PC-3 (cell line): Measurements from ENCODE around the gene SIGMAR1. TPM values are rescaled to one million over a fixed set of nuclear protein-coding genes. Genes with fewer than 3 reads are reported as not detected.

Experiments
- ATAC-seq: fragments of 200-7000 bp; cut with Tn5 transposase; 2 replicates; pipeline ENCODE4 v1.9.1; 2020; ENCODE audit warnings: mild to moderate bottlenecking, moderate library complexity
- BruUV-seq: library from RNA; stranded (reverse); fragments of 400-500 nt; replicated peaks from 2 replicates; lab custom pipeline; 2021; lab: Mats Ljungman, UMichigan
- CTCF ChIA-PET: fragments of 300-600 bp; sonication (Branson Sonifier 250); formaldehyde crosslinking; loops from one replicate; lab custom pipeline; 2022; ENCODE audit warnings: antibody characterized with exemption; lab: Charles Lee
- POLR2A ChIA-PET: fragments of 300-600 bp; sonication (Branson Sonifier 250); formaldehyde crosslinking; loops from one replicate; lab custom pipeline; 2022; ENCODE audit warnings: antibody characterized with exemption; ENCODE audit not compliant: unreplicated experiment; lab: Charles Lee
- DNase-seq: peaks from one replicate; pipeline ENCODE4 v3.0.0-alpha.2; 2015
- H2AFZ ChIP-seq: fragments of 300-600 bp; sonication (generic); 2 replicates; pipeline ENCODE4 v1.6.0; 2016; ENCODE audit warnings: antibody characterized with exemption, low read length
- H3F3A ChIP-seq: fragments of 300-600 bp; sonication (generic); one replicate; pipeline ENCODE4 v1.6.0; 2017; ENCODE audit warnings: antibody characterized with exemption, low read length, control low read depth, mild to moderate bottlenecking; ENCODE audit not compliant: unreplicated experiment
- H3K27ac ChIP-seq: fragments of 300-600 bp; sonication (generic); 2 replicates; pipeline ENCODE4 v1.5.1; 2016; ENCODE audit warnings: mild to moderate bottlenecking, low read length
- H3K27me3 ChIP-seq: fragments of 300-600 bp; sonication (generic); 2 replicates; pipeline ENCODE4 v1.6.1; 2016; ENCODE audit warnings: low read length, mixed read lengths
- H3K36me3 ChIP-seq: fragments of 300-600 bp; sonication (generic); 2 replicates; pipeline ENCODE4 v1.6.1; 2016; ENCODE audit warnings: low read depth, mixed run types, low read length, mixed read lengths
- H3K4me1 ChIP-seq: fragments of 300-600 bp; sonication (generic); 2 replicates; pipeline ENCODE4 v1.5.1; 2016; ENCODE audit warnings: low read length; ENCODE audit not compliant: insufficient read depth
- H3K4me2 ChIP-seq: fragments of 300-600 bp; sonication (generic); 2 replicates; pipeline ENCODE4 v1.6.0; 2016; ENCODE audit warnings: low read length
- H3K4me3 ChIP-seq: fragments of 300-600 bp; sonication (generic); 2 replicates; pipeline ENCODE4 v1.5.1; 2016; ENCODE audit warnings: mild to moderate bottlenecking, low read length, mixed read lengths
- H3K79me2 ChIP-seq: fragments of 300-600 bp; sonication (generic); 2 replicates; pipeline ENCODE4 v1.6.1; 2017; ENCODE audit warnings: low read length, mixed read lengths
- H3K9ac ChIP-seq: fragments of 300-600 bp; sonication (generic); 2 replicates; pipeline ENCODE4 v1.6.0; 2016; ENCODE audit warnings: mild to moderate bottlenecking, low read length
- H3K9me2 ChIP-seq: fragments of 300-600 bp; sonication (generic); replicated peaks from 2 replicates; pipeline ENCODE4 v1.6.1; 2016; ENCODE audit warnings: mixed run types, low read length, mixed read lengths
- H3K9me3 ChIP-seq: fragments of 300-600 bp; sonication (generic); 2 replicates; pipeline ENCODE4 v1.6.1; 2016; ENCODE audit warnings: low read length, mixed read lengths
- H4K20me1 ChIP-seq: fragments of 300-600 bp; sonication (generic); 2 replicates; pipeline ENCODE4 v1.6.1; 2016; ENCODE audit warnings: low read length, mixed read lengths
- CTCF ChIP-seq: fragments of 300-600 bp; sonication (generic); conservative IDR thresholded peaks from 2 replicates; pipeline ENCODE4 v1.5.1; 2017; ENCODE audit warnings: antibody characterized with exemption, low read depth, mild to moderate bottlenecking, low read length
- EZH2 ChIP-seq: fragments of 300-600 bp; sonication (generic); IDR thresholded peaks from one replicate; pipeline ENCODE4 v1.6.1; 2017; ENCODE audit warnings: antibody characterized with exemption, mild to moderate bottlenecking, low read length; ENCODE audit not compliant: unreplicated experiment
- EZH2phosphoT487 ChIP-seq: fragments of 300-600 bp; sonication (generic); IDR thresholded peaks from 2 replicates; pipeline ENCODE4 v1.6.1; 2018; ENCODE audit warnings: mild to moderate bottlenecking, antibody characterized with exemption, low read length, borderline replicate concordance
- intact Hi-C: fragments of 100-400 bp; cut with micrococcal nuclease; formaldehyde crosslinking; loops from 2 replicates; pipeline ENCODE4 v1.9.0; 2023
- total RNA-seq: library from RNA; depleted of rRNA; stranded (reverse); fragments of >200 nt; gene quantifications from 2 replicates; pipeline ENCODE4 v1.2.3, GENCODE V29; 2014

SIGMAR1 gene
- total RNA-seq, 1 experiment from 2014 or later = 96.7 TPM

GRCh38 chr9:34646211-34647083 is 8.9 kb upstream of the SIGMAR1 start, which contains the start of gene GALT:
Gene GALT (plus strand): TSS chr9:34646675. CDS start chr9:34646705, 30 bp downstream.
- Histone ChIP-seq H3K27me3 (no peaks in the 10 kb centered on the region), H2AFZ (peak within 1 kb of the TSS; percentile 67), H3K9me3 (no peaks in the 10 kb centered on the region), H3K9ac (peak within 1 kb of the TSS; percentile 77), H4K20me1 (no peaks in the 10 kb centered on the region), H3K4me1 (peaks cover 13% of the 10 kb centered on the region; the same call in 1 of the 2 replicates), H3K27ac (no peak within 1 kb of the TSS), H3F3A (no peaks in the 10 kb centered on the region), H3K36me3 (no peaks in the 10 kb centered on the region), H3K79me2 (peaks cover 10% of the 10 kb centered on the region; the same call in 1 of the 2 replicates), H3K4me2 (peak within 1 kb of the TSS; percentile 92), H3K4me3 (peak within 1 kb of the TSS; percentile 81), H3K9me2 (no peaks in the 10 kb centered on the region)
- TF ChIP-seq CTCF (peak; percentile 51), EZH2phosphoT487 (no peak)
- ChIA-PET CTCF (interaction anchor here (0.6 to 1.6 kb wide), 4 partner anchors 9 to 56 kb away, joined by 3 to 5 read pairs (median 3); partner anchors contain the start of gene SIGMAR1), POLR2A (interaction anchor here (1.3 kb wide), 1 partner anchor 9 kb away, joined by 3 read pairs; the partner anchor contains the start of gene SIGMAR1)
- intact Hi-C loops = no loop called here
- BruUV-seq = TSS peak; percentile 49
- ATAC-seq (peak; percentile 73), DNase-seq (peak; percentile 67)

- TF ChIP-seq CTCF (no peak), EZH2 (no peak)
- ATAC-seq = no peak
Measured at GRCh38 chr9:34644766-34645314, 7.3 kb upstream of the SIGMAR1 start.

More at GRCh38 chr9:34644766-34645314, 7.3 kb upstream of the SIGMAR1 start:
- no peak overlapping the region for H3K4me3 ChIP-seq
- CTCF ChIA-PET = no interaction called here
- DNase-seq = no peak
- H3K27me3 ChIP-seq = no peaks in the 10 kb centered on the region
- H3F3A ChIP-seq = no peaks in the 10 kb centered on the region
- intact Hi-C loops = no loop called here
- H3K36me3 ChIP-seq = no peaks in the 10 kb centered on the region
- H4K20me1 ChIP-seq = no peaks in the 10 kb centered on the region
- POLR2A ChIA-PET = no interaction called here
- H3K9ac ChIP-seq = no peak overlapping the region
- H3K9me3 ChIP-seq = no peaks in the 10 kb centered on the region
- H3K27ac ChIP-seq = no peak overlapping the region
- peaks cover 12% of the 10 kb centered on the region; the same call in 1 of the 2 replicates for H3K4me1 ChIP-seq
- peaks cover 10% of the 10 kb centered on the region; the same call in 1 of the 2 replicates for H3K79me2 ChIP-seq
- H2AFZ ChIP-seq = no peak overlapping the region
- H3K9me2 ChIP-seq = no peaks in the 10 kb centered on the region
- H3K4me2 ChIP-seq = no peak overlapping the region
- BruUV-seq = no TSS peak
